ENCODE results near the gene BABAM2. TPM values are rescaled to one million over a fixed set of nuclear protein-coding genes. Genes with fewer than 3 reads are reported as not detected.

BABAM2 gene
- total and polyA plus RNA-seq, 4 donors: 9.9 to 17.0 (median 13.9) TPM

DNA sequence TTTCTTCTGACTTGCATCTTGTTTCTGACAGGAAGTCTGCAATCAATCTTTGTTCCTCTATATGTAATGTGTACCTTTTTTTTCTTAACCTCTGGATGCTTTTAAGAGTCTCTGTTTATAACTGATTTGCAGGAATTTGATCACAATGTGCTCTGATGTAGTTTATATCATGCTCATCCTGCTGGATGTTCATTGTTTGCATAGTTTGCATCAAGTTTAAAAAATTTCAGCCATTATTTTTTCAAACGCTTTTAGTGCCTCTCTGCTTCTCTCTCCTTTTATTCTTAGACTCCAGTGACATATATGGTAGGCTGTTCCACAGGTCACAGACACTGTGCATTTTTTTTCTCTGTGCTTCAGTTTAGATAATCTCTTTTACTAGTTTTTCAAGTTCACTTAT lies 24.3 kb upstream of the BABAM2 start:
- no peak for TF ChIP-seq RXRA (IDR thresholded peaks at IDR 0.05)
- TF ChIP-seq FOXA1 (IDR thresholded peaks at IDR 0.05): no peak
- TF ChIP-seq EGR1 (IDR thresholded peaks at IDR 0.05; ENCODE audit: low read depth in 2 of 2): no peak
- no peak for TF ChIP-seq HNF4A (conservative IDR thresholded peaks at IDR 0.05)
- no peak for TF ChIP-seq NR2F2 (IDR thresholded peaks at IDR 0.05)
- no peak for TF ChIP-seq REST (IDR thresholded peaks at IDR 0.05)
- TF ChIP-seq SP1 (IDR thresholded peaks at IDR 0.05): no peak
- TF ChIP-seq HNF4G (IDR thresholded peaks at IDR 0.05): no peak
- TF ChIP-seq, protein P1, sequence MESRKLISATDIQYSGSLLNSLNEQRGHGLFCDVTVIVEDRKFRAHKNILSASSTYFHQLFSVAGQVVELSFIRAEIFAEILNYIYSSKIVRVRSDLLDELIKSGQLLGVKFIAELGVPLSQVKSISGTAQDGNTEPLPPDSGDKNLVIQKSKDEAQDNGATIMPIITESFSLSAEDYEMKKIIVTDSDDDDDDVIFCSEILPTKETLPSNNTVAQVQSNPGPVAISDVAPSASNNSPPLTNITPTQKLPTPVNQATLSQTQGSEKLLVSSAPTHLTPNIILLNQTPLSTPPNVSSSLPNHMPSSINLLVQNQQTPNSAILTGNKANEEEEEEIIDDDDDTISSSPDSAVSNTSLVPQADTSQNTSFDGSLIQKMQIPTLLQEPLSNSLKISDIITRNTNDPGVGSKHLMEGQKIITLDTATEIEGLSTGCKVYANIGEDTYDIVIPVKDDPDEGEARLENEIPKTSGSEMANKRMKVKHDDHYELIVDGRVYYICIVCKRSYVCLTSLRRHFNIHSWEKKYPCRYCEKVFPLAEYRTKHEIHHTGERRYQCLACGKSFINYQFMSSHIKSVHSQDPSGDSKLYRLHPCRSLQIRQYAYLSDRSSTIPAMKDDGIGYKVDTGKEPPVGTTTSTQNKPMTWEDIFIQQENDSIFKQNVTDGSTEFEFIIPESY (IDR thresholded peaks at IDR 0.05): no peak
- no peak for TF ChIP-seq RAD21 (IDR thresholded peaks at IDR 0.05)
- TF ChIP-seq GABPA (IDR thresholded peaks at IDR 0.05 in 1 of 2, conservative IDR thresholded peaks at IDR 0.05 in 1 of 2): no peak
- TF ChIP-seq, protein P2, sequence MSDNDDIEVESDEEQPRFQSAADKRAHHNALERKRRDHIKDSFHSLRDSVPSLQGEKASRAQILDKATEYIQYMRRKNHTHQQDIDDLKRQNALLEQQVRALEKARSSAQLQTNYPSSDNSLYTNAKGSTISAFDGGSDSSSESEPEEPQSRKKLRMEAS (IDR thresholded peaks at IDR 0.05): no peak
- Histone ChIP-seq H3K27me3 (ENCODE audit: control insufficient read depth in 4 of 4, insufficient read depth in 4 of 4, low read length in 3 of 4) (no peaks in the 10 kb centered on the region), H3K9me3 (ENCODE audit: control insufficient read depth in 4 of 4, low read length in 3 of 4) (no peaks in the 10 kb centered on the region)

GRCh38 chr2:27869763-27870162 lies 20.8 kb upstream of the BABAM2 start:
- H3K27ac ChIP-seq (ENCODE audit: low read depth in 1 of 2, low read length in 2 of 2): no peak overlapping the region
- 92% methylated on average over 6 of the region's 6 CpGs for WGBS
- H3K36me3 ChIP-seq (ENCODE audit: control insufficient read depth in 4 of 4, insufficient read depth in 3 of 4, low read depth in 1 of 4, low read length in 3 of 4): peaks cover 0 to 10% (median 2%) of the 10 kb centered on the region in 4 donors
- H3K4me1 ChIP-seq (ENCODE audit: control insufficient read depth in 4 of 4, insufficient read depth in 4 of 4, low read length in 3 of 4): peaks cover 0 to 2% (median under 1%) of the 10 kb centered on the region in 4 donors
- H3K27me3 ChIP-seq (ENCODE audit: control insufficient read depth in 4 of 4, insufficient read depth in 4 of 4, low read length in 3 of 4): no peaks in the 10 kb centered on the region
- no peaks in the 10 kb centered on the region for H3K9me3 ChIP-seq (ENCODE audit: control insufficient read depth in 4 of 4, low read length in 3 of 4)
- H3K9ac ChIP-seq (ENCODE audit: low read depth in 1 of 2, low read length in 2 of 2): no peak overlapping the region
- DNase-seq (ENCODE audit: low spot score): no peak
- TF ChIP-seq, protein P1 (IDR thresholded peaks at IDR 0.05): no peak
- TF ChIP-seq TAF1 (conservative IDR thresholded peaks at IDR 0.05): no peak
- TF ChIP-seq, protein P3, sequence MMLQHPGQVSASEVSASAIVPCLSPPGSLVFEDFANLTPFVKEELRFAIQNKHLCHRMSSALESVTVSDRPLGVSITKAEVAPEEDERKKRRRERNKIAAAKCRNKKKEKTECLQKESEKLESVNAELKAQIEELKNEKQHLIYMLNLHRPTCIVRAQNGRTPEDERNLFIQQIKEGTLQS (IDR thresholded peaks at IDR 0.05): no peak
- TF ChIP-seq YY1 (IDR thresholded peaks at IDR 0.05): no peak
- no peak for TF ChIP-seq JUND (IDR thresholded peaks at IDR 0.05)
- TF ChIP-seq RAD21 (IDR thresholded peaks at IDR 0.05): no peak
- TF ChIP-seq RXRA (IDR thresholded peaks at IDR 0.05): no peak
- TF ChIP-seq GABPA (IDR thresholded peaks at IDR 0.05 in 1 of 2, conservative IDR thresholded peaks at IDR 0.05 in 1 of 2): no peak
- no peak for TF ChIP-seq REST (IDR thresholded peaks at IDR 0.05)
- TF ChIP-seq FOXA1 (IDR thresholded peaks at IDR 0.05): no peak
- H3K4me3 ChIP-seq (ENCODE audit: low read depth in 1 of 3, low read length in 3 of 3): no peak overlapping the region

More for the DNA sequence above, 24.3 kb upstream of the BABAM2 start:
- no peak overlapping the region for H3K9ac ChIP-seq (ENCODE audit: low read depth in 1 of 2, low read length in 2 of 2)
- 82% methylated on average over 1 of the region's 1 CpG for WGBS
- peaks cover 0 to 10% (median 3%) of the 10 kb centered on the region in 4 donors for H3K36me3 ChIP-seq (ENCODE audit: control insufficient read depth in 4 of 4, insufficient read depth in 3 of 4, low read depth in 1 of 4, low read length in 3 of 4)
- H3K4me1 ChIP-seq (ENCODE audit: control insufficient read depth in 4 of 4, insufficient read depth in 4 of 4, low read length in 3 of 4): peaks cover 0 to 2% (median under 1%) of the 10 kb centered on the region in 4 donors
- H3K4me3 ChIP-seq (ENCODE audit: low read depth in 1 of 3, low read length in 3 of 3): no peak overlapping the region
- H3K27ac ChIP-seq (ENCODE audit: low read depth in 1 of 2, low read length in 2 of 2): no peak overlapping the region
- no peak for DNase-seq (ENCODE audit: low spot score)

Data from liver (tissue), 9 donors.